DMS153 treated with DMSO at 0.1 percent for 48 hours (cell line): Measurements from ENCODE around the gene DCP1B.

Experiments
- DNase-seq: peaks from one replicate; lab custom pipeline; 2025; ENCODE audit not compliant: unreplicated experiment; lab: John Stamatoyannopoulos, UW

Gene DCP1B

DNA sequence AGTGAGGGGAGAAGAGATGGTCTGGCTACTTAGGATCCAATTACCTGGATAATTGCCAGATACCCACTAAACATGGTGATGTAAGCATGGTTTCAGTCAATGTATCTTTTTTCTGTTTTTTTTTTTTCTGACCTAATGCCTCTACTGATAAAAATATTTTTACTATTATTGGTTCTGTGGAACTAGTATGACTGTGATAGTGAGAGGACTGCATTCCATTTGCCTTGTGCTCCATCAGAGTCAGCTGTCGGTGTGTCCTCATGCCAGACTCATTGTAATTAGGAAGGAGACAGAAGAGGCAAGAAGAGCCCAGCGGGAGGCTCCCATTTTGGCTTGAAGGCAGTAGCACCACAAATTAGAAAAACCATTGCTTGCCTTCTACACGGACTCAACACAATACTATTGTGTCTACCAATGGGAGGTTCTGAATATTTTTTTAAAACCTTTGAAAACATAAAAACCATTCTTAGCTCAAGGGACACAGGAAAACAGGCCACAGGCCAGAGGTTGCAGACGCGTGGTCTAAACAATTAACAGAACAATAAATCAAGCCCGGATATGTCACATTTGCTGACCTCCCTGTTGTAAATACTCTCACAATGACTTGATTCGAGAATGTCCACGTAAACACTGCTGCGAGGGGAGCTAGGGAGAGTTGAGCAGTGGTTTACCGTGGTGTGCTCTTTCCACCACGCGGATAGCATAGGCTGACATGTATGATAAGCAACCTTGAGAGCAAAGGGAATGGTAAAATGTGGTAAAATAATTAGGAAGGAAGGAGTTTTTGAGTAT lies 13.5 kb upstream of the DCP1B start:
- no peak for DNase-seq

DNA sequence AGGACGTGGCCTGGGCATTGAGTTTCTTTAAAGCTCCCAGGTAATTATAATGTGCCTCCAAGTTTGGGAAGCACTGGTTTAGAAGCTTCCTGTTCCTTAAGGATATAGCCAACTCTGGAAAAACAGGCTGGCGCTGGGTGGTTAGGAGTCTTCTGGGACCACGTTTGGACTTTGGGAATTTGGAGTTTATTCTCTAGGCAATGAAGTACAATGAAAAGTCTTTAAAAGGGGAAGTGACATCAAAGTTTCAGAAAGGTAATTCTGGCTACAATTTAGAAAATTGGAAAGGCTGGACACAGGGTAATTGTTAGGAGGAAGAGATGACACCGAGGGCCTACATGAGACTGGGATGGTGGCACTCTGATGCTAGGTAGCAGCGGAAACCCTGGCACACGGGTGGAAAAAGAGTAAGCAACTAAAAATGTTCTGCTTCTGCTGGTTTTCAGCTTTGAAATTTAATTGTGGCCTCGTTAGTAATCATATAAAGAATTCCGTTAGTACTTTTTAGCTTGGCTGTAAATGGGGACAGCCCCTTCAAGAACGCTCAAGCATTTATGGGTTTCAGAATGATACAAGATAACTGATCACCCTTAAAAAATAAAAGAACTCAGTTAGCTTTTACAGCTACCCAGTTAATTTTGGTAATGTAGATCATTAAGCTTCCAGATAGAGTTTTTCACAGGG lies 12.7 kb upstream of the DCP1B start:
- DNase-seq = no peak

DNA sequence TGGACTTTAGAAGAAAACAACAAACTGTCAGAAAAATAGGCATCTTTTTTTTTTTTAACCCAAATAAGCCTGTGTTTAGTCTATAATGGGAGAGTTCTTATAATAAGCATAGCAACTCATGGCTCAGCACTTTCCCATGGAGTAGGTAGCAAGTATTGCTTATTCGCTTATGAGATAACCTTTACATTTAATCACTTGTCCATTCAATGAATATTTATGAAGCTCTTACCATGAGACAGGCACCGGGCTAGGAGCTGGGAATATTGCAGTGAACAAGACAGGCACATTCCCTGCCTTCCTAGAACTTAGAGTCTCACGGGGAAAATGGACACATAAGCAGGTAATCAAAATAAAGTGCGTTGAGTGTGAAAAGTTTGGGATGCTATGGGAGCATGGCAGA lies 10.0 kb upstream of the DCP1B start:
- no peak for DNase-seq

DNA sequence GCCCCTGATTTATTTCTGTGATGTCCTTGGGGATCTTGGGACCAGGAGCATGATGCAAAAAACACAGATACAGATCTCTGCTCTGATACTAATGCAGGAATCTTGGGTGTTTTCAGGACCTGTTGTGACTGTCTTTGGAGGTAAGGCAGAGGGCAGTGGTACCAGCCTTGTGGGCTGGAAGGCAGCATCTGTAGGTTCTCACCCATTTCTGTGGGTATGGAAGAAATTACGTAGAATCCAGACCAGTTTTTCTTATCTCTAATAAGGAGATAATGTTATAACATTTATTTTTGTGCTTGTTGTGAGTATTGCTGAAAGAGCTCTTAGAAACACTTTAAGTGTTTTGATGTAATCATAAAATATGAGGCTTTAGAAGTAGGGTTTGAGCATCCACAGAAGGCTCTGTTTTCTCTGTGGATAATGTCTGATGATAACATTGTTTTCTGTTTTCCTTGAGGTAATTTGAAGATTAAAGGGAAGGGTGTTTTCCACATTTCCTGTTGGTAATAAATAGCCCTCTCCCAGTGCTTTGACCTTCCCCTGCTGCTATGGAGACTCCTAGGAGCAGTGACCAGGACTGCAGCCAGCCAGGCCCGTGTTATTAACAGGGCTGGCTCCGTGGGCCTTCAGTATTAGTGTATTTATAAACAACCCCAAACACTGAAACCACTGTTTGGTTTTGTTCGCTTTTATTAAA lies 9.4 kb upstream of the DCP1B start:
- no peak for DNase-seq

DNA sequence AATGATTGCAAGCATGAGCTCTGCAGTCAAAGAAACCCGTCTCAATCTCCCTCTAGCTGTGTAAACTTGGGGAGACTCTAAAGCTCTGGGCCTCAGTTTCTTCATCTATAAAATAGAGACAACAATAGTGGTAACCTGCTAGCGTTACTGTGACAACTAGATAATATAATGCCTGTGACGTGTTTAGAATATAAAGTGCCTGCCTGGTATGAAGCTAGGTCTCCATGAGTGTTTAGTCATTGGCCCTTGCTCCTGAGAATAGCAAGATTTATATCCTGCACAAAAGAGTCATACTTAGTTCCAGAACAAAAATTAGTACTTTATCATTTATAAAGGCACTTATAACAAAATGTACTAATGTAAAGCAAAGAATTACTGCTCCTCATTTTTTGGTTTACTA lies 8.8 kb upstream of the DCP1B start:
- DNase-seq = no peak

DNA sequence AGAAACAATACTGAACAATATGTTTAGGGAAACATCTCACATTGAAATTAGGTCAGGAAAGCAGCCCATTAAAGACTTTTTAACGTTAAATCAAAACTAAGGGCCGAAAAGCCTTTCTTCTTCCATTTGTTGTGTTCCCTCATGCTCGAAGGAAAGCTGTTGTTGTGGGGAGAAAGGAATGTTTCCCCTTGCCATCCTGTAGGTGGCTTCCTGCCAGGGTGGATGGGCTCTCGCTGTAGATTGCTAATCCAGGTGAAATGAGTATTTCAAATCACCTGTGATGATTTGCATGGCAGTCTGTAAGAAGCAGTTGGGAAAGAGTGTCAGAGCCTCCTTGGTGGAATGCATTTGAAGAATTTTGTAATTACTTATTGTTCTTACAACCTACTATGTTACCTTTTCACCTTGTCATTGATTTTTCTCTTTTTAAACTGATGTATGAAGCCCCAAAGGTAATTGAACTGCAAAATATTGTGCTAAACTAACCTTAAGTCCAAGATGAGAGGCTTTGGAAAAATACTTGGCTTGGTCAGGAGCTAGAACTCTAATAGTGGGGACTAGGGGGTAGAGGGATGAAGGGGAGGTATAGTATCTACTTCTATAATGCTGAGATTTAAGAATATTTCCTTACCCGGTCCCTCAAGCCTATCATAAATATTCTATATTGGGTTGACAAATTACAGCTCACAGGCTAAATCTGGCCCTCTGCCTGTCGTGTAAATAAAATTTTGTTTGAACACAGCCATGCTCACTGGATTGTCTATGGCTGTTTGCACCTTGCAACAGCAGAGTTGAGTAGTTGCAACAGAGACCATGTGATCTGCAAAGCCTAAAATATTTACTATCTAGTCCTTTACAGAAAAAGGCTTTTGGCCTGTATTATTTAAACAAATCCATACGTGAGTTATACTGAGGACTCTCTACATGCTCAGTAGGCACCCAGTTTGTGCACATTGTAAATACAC lies 7.7 kb upstream of the DCP1B start:
- DNase-seq = no peak

DNA sequence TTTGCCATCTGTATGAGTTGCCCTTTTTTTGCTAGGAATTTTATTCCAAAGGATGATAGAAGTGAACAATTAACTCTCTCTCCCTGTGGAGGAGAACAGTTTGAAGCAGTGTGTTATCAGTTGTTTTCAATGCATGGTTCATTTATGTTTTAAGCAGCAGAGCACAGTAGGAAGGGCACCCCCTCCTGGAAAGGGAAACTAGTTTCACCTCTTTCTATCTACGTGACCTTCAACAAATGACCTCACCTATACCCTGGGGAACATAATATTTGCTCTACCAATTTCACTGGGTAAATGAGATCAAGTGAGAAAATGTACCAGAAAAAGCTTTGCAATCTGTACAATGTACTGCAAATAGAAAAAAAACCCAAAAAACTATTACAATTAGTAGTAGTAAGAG lies 5.4 kb upstream of the DCP1B start:
- no peak for DNase-seq

DNA sequence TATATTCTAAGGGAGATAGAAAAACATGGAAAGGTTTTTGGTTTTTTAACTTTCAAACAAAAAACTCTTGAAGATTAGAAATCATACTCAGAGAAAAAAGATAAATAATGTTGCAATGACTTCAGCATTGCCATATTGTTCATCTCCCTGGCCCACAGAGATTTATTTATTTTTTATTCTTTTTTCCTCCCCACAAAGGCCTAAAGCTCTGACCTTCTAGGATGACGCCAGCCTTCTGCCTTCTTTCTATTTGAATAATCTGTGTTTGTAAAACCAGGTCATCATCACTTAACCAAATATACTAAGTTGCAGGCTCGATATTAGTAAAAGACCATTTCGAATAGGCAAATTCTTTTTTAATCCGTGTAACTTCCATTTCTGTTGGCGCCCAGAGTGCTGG lies 4.4 kb upstream of the DCP1B start:
- no peak for DNase-seq

DNA sequence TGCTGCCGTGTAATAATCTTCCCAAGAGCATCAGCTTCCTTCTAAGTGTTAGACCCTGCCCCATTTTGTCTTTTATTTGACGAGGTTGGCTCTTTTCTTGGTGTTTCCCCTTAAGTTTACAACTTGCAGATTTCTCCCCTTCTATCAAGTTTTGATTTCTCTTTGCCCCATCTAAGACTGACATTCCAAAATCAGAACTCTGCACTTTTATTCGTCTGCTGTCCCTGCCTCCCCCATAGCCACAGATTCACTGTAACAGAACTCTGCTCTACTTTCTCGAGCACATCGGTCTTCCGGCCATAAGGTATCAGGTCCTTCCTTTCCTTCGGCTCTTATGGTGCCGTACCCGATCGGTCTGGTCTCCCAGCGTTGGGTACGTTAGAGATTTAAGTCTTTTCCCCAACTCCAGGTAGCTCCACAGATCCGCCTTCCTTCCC lies 563 bp downstream of the DCP1B start:
- DNase-seq = no peak

DNA sequence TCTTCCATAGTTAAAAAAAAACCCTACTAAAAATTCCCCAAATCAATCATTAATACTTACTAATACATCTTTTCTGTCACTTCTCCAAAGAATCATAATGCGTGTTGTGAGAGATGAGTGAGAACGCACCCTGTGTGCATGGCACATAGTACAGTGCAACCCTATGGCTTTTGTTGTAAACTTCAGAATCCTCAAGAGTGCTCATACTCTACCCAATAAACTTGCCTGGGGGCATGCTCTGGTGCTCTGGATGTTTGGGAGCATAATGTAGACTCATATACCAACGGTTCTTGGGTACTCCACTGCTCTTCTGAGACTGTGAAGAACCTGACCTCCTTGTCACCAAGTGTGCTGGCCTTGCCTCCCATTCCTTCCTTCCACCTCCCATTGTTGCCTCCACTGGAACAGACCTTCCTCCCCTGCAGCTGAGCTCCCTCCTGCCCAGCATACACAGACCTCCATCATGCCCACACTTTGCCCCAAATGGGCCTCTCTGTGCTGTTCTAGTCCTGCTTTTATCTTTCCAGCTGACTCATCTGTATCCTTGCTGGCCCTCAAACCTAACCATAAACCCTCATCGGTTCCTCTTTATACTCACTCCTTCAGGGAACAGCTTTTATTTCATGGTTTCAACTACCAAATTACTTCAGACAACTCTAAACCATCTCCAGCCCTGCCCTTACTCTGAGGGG lies 8.9 kb downstream of the DCP1B start:
- no peak for DNase-seq

DNA sequence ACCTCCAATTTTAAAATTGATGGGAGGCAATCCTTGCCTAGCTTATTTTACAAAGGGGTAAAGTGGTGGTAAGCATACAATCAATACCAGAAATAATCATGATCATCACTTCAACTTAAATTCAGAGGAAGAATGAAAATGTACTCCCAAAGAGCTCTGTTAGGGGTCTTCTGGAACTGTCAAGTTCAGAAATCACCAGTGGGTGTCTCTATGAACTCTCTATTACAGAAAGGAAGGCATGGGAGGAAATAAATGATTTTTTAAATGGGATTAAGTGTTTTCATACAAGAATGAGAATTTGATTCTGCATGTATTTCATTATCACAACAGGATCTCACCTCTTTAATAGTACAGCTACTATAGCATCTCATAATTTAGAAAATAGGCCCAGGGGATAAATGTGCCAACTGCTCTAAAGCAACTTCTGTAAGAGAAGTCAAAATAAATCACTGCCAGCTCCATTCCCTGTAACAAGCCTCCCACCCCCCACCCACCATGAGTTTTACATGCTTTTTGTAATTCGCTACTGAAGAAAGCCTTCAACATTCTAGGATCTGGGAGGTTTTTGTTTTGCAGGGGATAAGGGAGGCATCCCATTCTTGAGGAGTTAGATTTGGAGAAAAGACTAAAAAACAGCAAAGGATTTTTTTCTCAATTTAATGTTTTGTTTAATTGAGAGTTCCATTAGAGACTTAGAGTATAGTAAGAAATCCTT lies 9.7 kb downstream of the DCP1B start:
- DNase-seq = no peak

DNA sequence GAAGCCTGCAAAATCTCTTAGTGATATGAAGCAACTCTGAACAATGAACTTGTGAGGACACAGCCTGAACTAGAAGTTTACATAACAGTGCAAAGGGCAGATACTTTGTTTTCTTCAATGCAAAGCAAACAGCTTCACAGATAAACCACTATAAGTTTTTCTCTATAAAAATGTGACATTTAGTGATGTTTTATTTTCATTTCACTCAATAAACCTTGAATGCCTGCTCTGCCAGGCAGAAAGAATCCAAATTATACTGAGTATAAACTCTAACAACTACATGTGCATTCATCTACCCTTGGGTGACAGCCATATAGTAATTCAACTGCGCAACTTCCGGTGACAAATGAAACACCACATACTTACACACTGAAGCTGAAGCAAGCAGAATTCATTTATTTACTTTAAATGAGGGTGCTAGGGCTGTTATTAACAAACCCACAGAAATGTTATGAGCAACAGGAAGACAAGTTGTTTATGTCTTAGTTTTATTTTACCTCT lies 10.3 kb downstream of the DCP1B start:
- no peak for DNase-seq

DNA sequence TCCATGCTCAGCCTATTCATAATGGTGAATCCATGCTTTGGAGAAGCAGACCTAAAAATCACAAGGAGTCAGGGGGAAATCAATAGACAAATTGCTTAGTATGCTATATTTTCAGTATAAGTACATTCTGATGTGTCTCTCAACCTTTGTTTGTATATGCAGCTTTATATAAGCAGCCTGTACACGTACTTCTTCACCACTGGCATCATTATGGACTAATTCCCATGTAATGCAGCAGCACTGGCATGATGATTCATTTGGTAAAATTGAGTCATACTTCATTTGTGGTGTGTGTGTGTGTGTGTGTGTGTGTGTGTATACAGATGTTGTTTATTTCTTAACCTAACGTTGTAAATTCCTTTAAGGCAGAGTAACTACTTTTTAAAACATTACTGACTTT lies 10.9 kb downstream of the DCP1B start:
- DNase-seq = no peak

DNA sequence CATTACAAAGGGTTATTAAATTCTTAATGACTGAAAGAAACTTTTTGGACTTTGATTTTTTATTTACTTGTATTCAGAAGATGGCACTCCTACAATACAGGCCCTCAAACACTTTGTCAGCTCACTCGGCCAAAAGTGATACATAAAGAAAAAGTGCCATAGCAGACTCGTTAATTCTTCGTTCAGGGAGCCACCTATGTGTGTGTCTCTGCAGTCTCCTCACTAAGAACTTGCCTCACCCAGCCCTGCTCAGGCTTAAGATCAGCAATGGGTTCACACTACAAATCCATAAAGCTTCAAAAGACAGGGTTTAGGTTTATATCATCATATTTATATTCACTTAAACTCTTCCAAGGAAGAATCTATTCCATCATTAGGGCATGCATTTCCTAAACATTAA lies 11.5 kb downstream of the DCP1B start:
- no peak for DNase-seq

DNA sequence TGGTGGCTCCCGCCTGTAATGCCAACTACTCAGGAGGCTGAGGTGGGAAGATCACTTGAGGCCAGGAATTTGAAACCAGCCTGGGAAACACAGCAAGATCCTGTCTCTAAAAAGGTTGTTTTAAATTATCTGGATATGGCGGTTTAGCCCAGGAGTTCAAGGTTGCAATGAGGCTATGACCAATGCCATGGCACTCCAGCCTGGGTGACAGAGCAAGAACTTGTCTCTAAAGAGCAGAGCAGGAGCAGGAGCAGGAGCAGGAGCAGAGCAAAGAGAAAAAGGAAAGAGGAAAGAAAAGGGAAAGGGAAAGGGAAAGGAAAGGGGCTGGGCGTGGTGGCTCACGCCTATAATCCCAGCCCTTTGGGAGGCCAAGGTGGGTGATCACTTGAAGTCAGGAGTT lies 15.1 kb downstream of the DCP1B start:
- DNase-seq = no peak

DNA sequence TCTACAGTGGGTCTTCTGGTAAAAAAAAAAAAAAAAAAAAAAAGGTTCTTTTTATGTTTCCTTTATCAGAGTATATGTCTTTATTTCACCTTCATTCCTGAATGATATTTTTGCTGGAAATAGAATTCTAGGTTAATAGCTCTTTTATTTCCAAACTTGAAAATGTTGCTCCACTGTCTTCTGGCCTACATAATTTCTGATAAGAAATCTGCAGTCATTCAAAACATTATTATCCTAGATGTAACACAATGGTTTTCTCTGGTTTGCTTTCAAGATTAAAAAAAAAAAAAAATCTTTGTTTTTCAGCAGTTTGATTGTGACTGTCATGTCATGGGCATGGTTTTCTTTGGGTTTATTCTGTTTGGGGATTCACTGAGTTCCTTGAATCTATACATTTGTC lies 19.5 kb downstream of the DCP1B start:
- DNase-seq = no peak

DNA sequence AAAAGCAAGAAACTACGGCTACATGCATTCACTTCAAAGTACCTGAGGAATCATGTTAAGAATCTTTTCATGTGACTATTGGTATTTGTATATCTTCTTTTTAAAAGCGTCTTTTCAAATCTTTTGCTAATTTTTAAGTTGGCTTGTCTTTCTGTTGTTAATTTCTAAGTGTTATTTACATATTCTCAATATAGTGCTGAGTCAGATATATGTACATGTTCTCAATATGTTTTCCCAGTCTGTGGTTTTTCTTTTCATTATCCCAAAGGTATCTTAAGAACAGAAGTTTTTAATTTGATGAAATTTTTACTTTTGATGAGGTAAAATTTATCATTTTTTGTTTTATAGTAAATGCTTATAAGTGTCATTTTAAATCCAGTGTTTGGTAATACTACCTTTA lies 24.0 kb downstream of the DCP1B start:
- no peak for DNase-seq

DNA sequence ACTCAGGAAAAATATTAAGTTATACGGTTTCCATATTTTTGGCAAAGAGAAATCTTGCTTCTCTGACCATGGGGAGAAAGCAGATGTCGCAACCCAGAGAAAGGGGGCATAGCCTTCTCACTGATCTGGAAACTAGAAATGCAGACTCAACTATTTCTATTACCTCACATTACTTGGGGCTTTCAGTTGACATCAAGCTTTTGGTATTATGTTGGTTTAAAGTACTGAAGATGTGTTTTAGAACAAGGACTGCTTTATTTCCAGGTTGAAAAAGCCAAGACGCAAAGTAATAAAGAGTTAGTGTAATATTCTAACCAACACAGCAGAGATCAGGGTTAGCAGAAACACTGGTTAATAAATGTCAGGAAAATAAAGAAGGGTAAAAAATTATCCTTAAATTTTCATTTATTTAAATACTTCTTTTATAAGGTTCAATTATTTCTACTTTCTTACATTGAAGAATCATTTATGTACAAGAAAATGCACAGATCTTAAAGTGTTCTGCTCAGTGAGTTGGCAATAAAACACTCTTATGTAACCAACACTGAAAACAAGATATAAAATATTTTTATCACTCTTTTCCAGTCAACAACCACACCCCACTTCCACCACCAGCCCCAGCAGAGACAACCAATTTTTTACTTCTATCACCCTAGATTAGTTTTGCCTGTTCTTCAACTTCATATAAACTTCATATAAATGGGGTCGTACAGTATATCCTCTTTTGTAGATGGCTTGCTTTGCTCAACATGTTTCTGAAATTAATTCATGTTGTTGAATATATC lies 26.0 kb downstream of the DCP1B start:
- DNase-seq = no peak

DNA sequence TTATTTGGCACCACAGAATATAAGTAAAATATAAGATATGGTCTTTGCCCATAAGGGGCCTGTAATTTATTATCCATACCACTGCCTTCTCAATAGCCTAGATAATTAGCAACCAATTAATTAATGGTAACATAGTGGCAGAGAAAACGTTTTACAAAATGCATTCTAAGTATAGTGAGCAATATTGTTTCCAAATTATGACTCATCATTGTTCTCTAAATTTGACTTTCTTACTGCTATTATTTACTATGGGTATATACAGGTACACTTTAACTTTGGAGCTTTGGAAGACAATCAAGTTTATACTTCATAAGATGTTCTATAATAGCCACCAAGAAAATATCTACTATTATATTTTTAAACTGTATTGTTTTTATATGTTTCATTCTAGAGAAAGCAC lies 26.7 kb downstream of the DCP1B start:
- DNase-seq = no peak
